ENCODE data around the gene SMIM23.

Gene SMIM23

GRCh38 chr5:171785517-171785916 lies at the start of gene SMIM23:
TSS of gene SMIM23 (plus strand) at chr5:171785817. CDS start at chr5:171785872, 55 bp downstream.
- DNase-seq, result no peak

GRCh38 chr5:171736976-171737891 lies 48.4 kb upstream of the SMIM23 start:
- no peak for DNase-seq

- no peak for DNase-seq
Measured at GRCh38 chr5:171738501-171738900, 47.1 kb upstream of the SMIM23 start.

- DNase-seq, result no peak
Measured at GRCh38 chr5:171739271-171739670, 46.3 kb upstream of the SMIM23 start.

DNA sequence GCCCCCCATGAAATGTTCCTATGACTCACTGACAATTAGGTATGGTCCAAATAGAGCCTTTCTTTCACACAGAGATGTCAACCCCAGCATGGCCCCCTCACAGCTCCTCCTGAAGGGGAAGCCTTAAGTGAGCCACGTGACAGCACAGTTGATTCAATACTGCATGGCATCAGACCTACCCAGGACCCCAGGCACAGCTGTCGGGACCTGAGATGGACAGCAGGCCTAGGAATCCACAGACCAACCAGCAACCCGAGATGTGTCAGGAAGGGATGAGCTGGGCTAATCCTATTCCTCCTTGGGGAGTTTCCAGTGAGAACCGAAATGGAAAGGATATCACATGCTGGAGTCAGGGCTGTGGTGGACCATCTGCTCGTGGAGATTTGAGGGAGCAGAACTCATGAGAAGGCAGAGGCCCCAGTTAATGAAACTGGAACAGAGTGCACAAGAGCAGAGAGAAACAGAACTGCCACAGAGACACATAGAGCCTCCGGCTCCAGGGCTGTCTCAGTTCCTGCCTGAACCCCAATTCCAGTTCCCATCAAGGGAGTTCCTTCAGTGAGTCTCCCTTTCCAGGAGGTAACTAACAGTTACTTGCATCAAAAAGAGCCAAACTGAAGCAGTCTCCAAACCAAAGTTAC lies 42.1 kb upstream of the SMIM23 start:
- no peak for DNase-seq

GRCh38 chr5:171744264-171744663 lies 41.4 kb upstream of the SMIM23 start:
- DNase-seq, result no peak

- no peak for DNase-seq
Measured at GRCh38 chr5:171744882-171745281, 40.7 kb upstream of the SMIM23 start.

DNA sequence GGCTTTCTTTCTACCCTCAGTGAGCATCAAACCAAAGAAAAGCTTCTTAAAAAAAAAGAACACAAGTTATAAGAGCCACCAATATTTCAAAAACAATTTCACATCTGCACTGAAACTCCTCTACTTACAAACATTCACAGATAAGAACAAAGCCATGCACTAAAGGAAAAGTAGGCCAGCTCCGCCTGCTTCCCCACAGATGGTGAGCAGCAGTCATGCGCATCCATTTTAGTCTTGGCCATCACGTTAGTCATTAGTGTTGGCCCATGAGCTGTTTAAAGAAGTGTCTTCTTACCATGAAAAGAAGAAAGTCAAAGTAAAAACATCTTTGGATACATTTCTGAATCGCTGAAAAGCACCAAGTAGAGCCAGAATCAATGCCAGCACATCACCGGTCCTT lies 40.0 kb upstream of the SMIM23 start:
- no peak for DNase-seq

- no peak for DNase-seq
Measured at GRCh38 chr5:171747061-171747859, 38.4 kb upstream of the SMIM23 start.

- DNase-seq, result no peak
Measured at GRCh38 chr5:171748720-171749119, 36.9 kb upstream of the SMIM23 start.

DNA sequence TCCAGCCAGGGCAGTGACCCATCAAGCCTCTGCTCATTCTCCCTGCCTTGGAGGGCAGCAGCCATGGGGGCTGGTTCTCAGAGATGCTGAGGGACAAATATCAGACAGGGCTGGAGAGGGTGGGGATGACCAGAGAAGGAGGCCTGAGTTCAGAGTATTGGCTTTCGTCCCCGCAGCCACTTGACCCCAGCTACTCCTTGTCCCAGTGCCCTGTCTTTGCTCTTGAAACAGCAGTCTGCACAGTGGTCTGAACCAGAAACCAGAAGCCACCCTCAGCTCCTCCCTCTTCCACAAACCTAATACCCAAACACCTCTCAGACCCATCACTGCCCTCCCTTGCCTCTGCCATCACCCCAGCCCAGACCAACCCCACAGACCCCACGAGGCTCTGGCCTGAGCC lies 36.3 kb upstream of the SMIM23 start:
- no peak for DNase-seq

DNA sequence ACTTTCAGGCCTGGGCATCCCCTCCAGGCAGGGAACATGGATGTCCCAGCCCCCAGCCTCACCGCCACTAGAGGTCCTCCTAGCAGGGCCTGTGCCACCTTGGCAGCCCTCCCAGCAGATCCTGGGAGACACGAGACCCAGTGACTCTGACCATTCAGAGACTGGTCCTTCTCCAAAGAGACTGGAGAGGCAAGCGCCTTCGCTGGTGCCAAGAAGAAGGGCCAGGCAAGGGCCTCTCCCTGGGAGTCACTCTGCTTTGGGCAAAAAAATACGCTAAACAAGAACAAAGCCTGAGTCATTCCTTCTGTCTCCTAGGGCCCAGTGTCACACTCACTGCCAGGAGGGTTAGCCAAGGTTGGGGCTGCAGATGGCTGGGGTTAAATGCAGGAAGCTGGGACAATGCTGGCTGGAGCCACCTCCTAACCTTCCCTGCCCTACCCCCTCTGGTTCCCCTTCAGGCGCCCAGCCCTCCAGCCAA lies 35.3 kb upstream of the SMIM23 start:
- no peak for DNase-seq

- DNase-seq, result no peak
Measured at GRCh38 chr5:171755354-171755821, 30.2 kb upstream of the SMIM23 start.

GRCh38 chr5:171757853-171758535 lies 27.6 kb upstream of the SMIM23 start:
- no peak for DNase-seq

GRCh38 chr5:171759777-171760176 lies 25.8 kb upstream of the SMIM23 start:
- no peak for DNase-seq

DNA sequence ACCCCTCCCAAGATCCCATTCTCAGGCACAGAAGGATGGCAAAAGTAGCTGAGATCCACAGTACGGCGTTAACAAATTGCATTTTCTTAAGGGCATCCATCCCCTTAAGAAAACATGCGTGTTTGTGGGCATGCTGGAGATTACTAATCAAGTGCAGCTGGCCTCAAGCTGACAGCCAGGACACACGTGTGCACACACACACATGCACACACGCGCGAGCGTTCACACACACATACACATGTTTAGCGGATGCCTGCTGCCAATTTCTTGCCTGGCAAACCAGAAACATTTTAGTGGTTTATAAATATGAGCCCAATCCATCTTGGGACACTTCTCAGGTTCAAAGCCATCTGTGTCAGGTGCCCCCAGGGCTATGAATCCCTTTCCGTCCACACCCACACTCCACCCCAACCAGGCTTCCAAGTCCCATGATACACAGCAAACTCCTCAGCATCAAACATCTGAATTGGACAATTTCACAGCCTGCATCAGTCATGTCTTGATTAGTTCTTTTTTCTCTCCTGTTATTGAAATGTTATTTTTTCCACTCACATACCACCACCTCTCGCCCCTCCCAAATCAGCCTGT lies 23.5 kb upstream of the SMIM23 start:
- no peak for DNase-seq

GRCh38 chr5:171762903-171763302 lies 22.7 kb upstream of the SMIM23 start:
- DNase-seq, result no peak

DNA sequence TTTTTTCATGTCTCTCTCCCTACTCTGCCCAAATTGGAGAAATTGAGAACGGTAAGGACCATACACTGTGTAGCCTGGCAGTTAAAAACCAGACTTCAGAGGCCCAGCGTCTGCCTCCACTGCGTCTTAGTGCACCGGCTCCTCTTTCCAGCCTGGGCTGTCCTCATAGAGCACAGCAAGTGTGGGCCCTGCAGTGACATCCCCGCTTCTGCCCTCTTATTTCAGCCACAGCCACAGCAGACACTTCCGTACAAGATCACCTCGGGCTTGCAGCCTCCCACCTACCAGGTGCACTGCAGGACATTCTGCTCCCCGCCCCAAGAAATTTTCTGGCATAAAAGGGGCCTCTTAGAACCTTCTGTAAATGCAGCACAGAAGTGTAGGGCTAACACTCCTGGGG lies 21.4 kb upstream of the SMIM23 start:
- DNase-seq, result no peak

GRCh38 chr5:171766875-171767274 lies 18.7 kb upstream of the SMIM23 start:
- DNase-seq, result no peak

DNA sequence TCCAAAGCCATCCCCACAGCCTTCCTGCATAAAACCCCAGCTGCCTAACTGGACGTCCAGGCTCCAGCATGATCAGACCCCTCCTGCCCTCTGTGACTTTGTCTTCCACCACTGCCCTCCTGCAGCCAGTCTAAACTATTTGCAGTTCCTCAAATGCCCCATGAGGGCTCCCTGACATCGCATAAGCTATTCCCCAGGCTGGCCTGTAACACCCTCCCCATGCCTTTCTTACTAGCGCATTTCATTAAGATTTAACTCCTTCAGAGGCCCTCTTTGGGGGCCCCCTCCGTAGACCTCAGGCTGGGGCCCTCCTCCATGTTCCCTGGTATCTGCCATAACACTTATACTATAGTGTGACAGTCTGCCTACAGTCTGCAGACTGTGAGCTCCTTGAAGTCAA lies 15.5 kb upstream of the SMIM23 start:
- DNase-seq, result no peak

- no peak for DNase-seq
Measured at GRCh38 chr5:171771856-171772255, 13.8 kb upstream of the SMIM23 start.

- DNase-seq, result no peak
Measured at GRCh38 chr5:171773106-171773505, 12.5 kb upstream of the SMIM23 start.
